Astrocyte (in vitro differentiated cells and primary cell): Measurements from ENCODE around the gene CECR2. TPM values are rescaled to one million over a fixed set of nuclear protein-coding genes. Genes with fewer than 3 reads are reported as not detected.

Source experiments
- DNase-seq: peaks from one replicate; pipeline ENCODE4 v3.0.0-alpha.2; 2010; ENCODE audit warnings: low read depth
- FAIRE-seq: peaks from 2 replicates; lab custom pipeline; 2011; peaks lifted over from hg19 to GRCh38; lab: Jason Lieb, UNC
- H2AFZ ChIP-seq: 2 replicates; pipeline ENCODE4 v1.6.0; 2012; ENCODE audit warnings: low read depth, low read length, inconsistent platforms
- H3K27ac ChIP-seq: 2 replicates; pipeline ENCODE4 v1.5.1; 2011; ENCODE audit warnings: low read depth, low read length, inconsistent platforms
- H3K27me3 ChIP-seq: 2 replicates; pipeline ENCODE4 v1.6.0; 2011; ENCODE audit warnings: low read length, inconsistent platforms; ENCODE audit not compliant: insufficient read depth
- H3K36me3 ChIP-seq: 2 replicates; pipeline ENCODE4 v1.5.1; 2011; ENCODE audit warnings: low read length, inconsistent platforms; ENCODE audit not compliant: insufficient read depth
- H3K4me1 ChIP-seq: 2 replicates; pipeline ENCODE4 v1.5.1; 2011; ENCODE audit warnings: low read length, inconsistent platforms; ENCODE audit not compliant: insufficient read depth
- H3K4me2 ChIP-seq: 2 replicates; pipeline ENCODE4 v1.6.0; 2012; ENCODE audit warnings: low read length, inconsistent platforms
- H3K4me3 ChIP-seq: 2 replicates; pipeline ENCODE4 v1.5.1; 2011; ENCODE audit warnings: low read depth, mild to moderate bottlenecking, low read length, inconsistent platforms; ENCODE audit not compliant: insufficient read depth
- H3K79me2 ChIP-seq: 2 replicates; pipeline ENCODE4 v1.6.0; 2012; ENCODE audit warnings: mild to moderate bottlenecking, low read length, inconsistent platforms; ENCODE audit not compliant: insufficient read depth
- H3K9ac ChIP-seq: 2 replicates; pipeline ENCODE4 v1.6.0; 2012; ENCODE audit warnings: mild to moderate bottlenecking, low read length, inconsistent platforms
- H3K9me3 ChIP-seq: 2 replicates; pipeline ENCODE4 v1.5.1; 2012; ENCODE audit warnings: low read depth, mild to moderate bottlenecking, low read length, inconsistent platforms; ENCODE audit not compliant: insufficient read depth
- H4K20me1 ChIP-seq: 2 replicates; pipeline ENCODE4 v1.6.0; 2012; ENCODE audit warnings: low read length, inconsistent platforms; ENCODE audit not compliant: insufficient read depth
- H3K27ac Mint-ChIP-seq: one replicate; pipeline ENCODE4 v1.8.0; 2021; ENCODE audit warnings: mild to moderate bottlenecking, mixed read lengths; ENCODE audit not compliant: unreplicated experiment
- H3K27me3 Mint-ChIP-seq: one replicate; pipeline ENCODE4 v1.8.0; 2021; ENCODE audit warnings: low read depth, mixed read lengths; ENCODE audit not compliant: unreplicated experiment
- H3K36me3 Mint-ChIP-seq: one replicate; pipeline ENCODE4 v1.8.0; 2021; ENCODE audit warnings: low read depth, mixed read lengths; ENCODE audit not compliant: unreplicated experiment
- H3K4me1 Mint-ChIP-seq: one replicate; pipeline ENCODE4 v1.8.0; 2021; ENCODE audit warnings: low read depth, mixed read lengths; ENCODE audit not compliant: unreplicated experiment
- H3K4me3 Mint-ChIP-seq: one replicate; pipeline ENCODE4 v1.8.0; 2021; ENCODE audit warnings: mild to moderate bottlenecking, moderate library complexity, mixed read lengths; ENCODE audit not compliant: unreplicated experiment
- H3K9me3 Mint-ChIP-seq: one replicate; pipeline ENCODE4 v1.8.0; 2021; ENCODE audit warnings: mild to moderate bottlenecking, mixed read lengths; ENCODE audit not compliant: unreplicated experiment
- CTCF ChIP-seq: IDR thresholded peaks from 2 replicates; pipeline ENCODE4 v1.5.1; 2011; ENCODE audit warnings: low read depth, mild to moderate bottlenecking, inconsistent platforms, low read length, moderate library complexity; ENCODE audit not compliant: insufficient read depth
- EZH2 ChIP-seq: IDR thresholded peaks from 2 replicates; pipeline ENCODE4 v1.6.1; 2012; ENCODE audit warnings: mild to moderate bottlenecking, low read length, inconsistent platforms; ENCODE audit not compliant: insufficient read depth
- total RNA-seq: library from RNA; stranded (reverse); gene quantifications from 2 replicates; pipeline ENCODE4 v1.2.1, GENCODE V29; 2021

The CECR2 gene
- total RNA-seq, 1 donor from 2014 or later = 15.7 TPM

- no peak for DNase-seq
- H3K4me1 ChIP-seq = no peaks in the 10 kb centered on the region
- Mint-ChIP-seq H3K4me1 (no peaks in the 10 kb centered on the region), H3K4me3 (no peak overlapping the region), H3K27me3 (no peaks in the 10 kb centered on the region), H3K9me3 (no peaks in the 10 kb centered on the region), H3K27ac (no peak overlapping the region), H3K36me3 (peaks cover 14% of the 10 kb centered on the region)
- no peak for TF ChIP-seq CTCF
- no peak for TF ChIP-seq EZH2
- no peaks in the 10 kb centered on the region for H3K27me3 ChIP-seq
- H2AFZ ChIP-seq = no peak overlapping the region
- H4K20me1 ChIP-seq = no peaks in the 10 kb centered on the region
- H3K4me3 ChIP-seq = no peak overlapping the region
- H3K4me2 ChIP-seq = no peak overlapping the region
- no peak overlapping the region for H3K9ac ChIP-seq
- no peaks in the 10 kb centered on the region for H3K36me3 ChIP-seq
- no peak for FAIRE-seq
- no peaks in the 10 kb centered on the region for H3K79me2 ChIP-seq
- no peak overlapping the region for H3K27ac ChIP-seq
- H3K9me3 ChIP-seq = no peaks in the 10 kb centered on the region
Observed at GRCh38 chr22:17479135-17479534, 109.9 kb downstream of the CECR2 start.

GRCh38 chr22:17481424-17481823 is 112.2 kb downstream of the CECR2 start:
- Mint-ChIP-seq H3K36me3 (peaks cover 12% of the 10 kb centered on the region), H3K4me3 (no peak overlapping the region), H3K27me3 (no peaks in the 10 kb centered on the region), H3K4me1 (no peaks in the 10 kb centered on the region), H3K9me3 (no peaks in the 10 kb centered on the region), H3K27ac (no peak overlapping the region)
- H3K9me3 ChIP-seq = no peaks in the 10 kb centered on the region
- H3K79me2 ChIP-seq = no peaks in the 10 kb centered on the region
- no peaks in the 10 kb centered on the region for H4K20me1 ChIP-seq
- DNase-seq = no peak
- H3K36me3 ChIP-seq = no peaks in the 10 kb centered on the region
- no peak overlapping the region for H3K4me2 ChIP-seq
- no peak overlapping the region for H3K27ac ChIP-seq
- H3K4me1 ChIP-seq = no peaks in the 10 kb centered on the region
- no peak for TF ChIP-seq CTCF
- no peak for TF ChIP-seq EZH2
- H3K27me3 ChIP-seq = no peaks in the 10 kb centered on the region
- no peak overlapping the region for H2AFZ ChIP-seq
- FAIRE-seq = no peak
- H3K9ac ChIP-seq = no peak overlapping the region
- no peak overlapping the region for H3K4me3 ChIP-seq

- Histone ChIP-seq H3K4me3 (no peak overlapping the region), H2AFZ (no peak overlapping the region), H3K4me2 (no peak overlapping the region), H3K79me2 (no peaks in the 10 kb centered on the region), H3K9me3 (no peaks in the 10 kb centered on the region), H3K27me3 (no peaks in the 10 kb centered on the region), H3K36me3 (no peaks in the 10 kb centered on the region), H3K9ac (no peak overlapping the region), H4K20me1 (no peaks in the 10 kb centered on the region), H3K27ac (no peak overlapping the region), H3K4me1 (no peaks in the 10 kb centered on the region)
- FAIRE-seq (no peak), DNase-seq (no peak)
- H3K36me3 Mint-ChIP-seq = peaks cover 11% of the 10 kb centered on the region
- TF ChIP-seq CTCF (no peak), EZH2 (no peak)
- no peaks in the 10 kb centered on the region for H3K4me1 Mint-ChIP-seq
- H3K4me3 Mint-ChIP-seq = no peak overlapping the region
- no peaks in the 10 kb centered on the region for H3K27me3 Mint-ChIP-seq
- no peak overlapping the region for H3K27ac Mint-ChIP-seq
- H3K9me3 Mint-ChIP-seq = no peaks in the 10 kb centered on the region
Observed at GRCh38 chr22:17483688-17484372, 114.6 kb downstream of the CECR2 start.
